GM23338 (cell line): ENCODE data around the gene PAPPA2. TPM values are rescaled to one million over a fixed set of nuclear protein-coding genes. Genes with fewer than 3 reads are reported as not detected.
"Not testable (repeated sequence)": the region's sequence is repeated elsewhere in the genome, so short reads cannot be mapped to it uniquely, and the experiment has no call there.

Experiments
- ATAC-seq: fragments of 200-7000 bp; cut with Tn5 transposase; 3 replicates; pipeline ENCODE4 v1.9.1; 2020
- DNase-seq: peaks from one replicate; pipeline ENCODE4 v3.0.0-alpha.2; 2015; ENCODE audit warnings: low spot score
- H2AFZ ChIP-seq: fragments of 200-600 bp; sonication (generic); 2 replicates; pipeline ENCODE4 v1.8.0; 2016; ENCODE audit warnings: antibody characterized with exemption, mild to moderate bottlenecking, moderate library complexity
- H3F3A ChIP-seq: fragments of 200-600 bp; sonication (generic); replicated peaks from 2 replicates; pipeline ENCODE4 v1.8.0; 2017; ENCODE audit warnings: antibody characterized with exemption, mixed run types, low read depth
- H3K27ac ChIP-seq: fragments of 200-600 bp; sonication (generic); 2 replicates; pipeline ENCODE4 v1.6.1; 2016; ENCODE audit warnings: low read depth
- H3K27me3 ChIP-seq: fragments of 200-600 bp; sonication (generic); 2 replicates; pipeline ENCODE4 v1.8.0; 2016; ENCODE audit warnings: mild to moderate bottlenecking, mixed run types, moderate library complexity; ENCODE audit not compliant: insufficient read depth
- H3K36me3 ChIP-seq: fragments of 200-600 bp; sonication (generic); 2 replicates; pipeline ENCODE4 v1.8.0; 2016; ENCODE audit warnings: mild to moderate bottlenecking; ENCODE audit not compliant: insufficient read depth
- H3K4me1 ChIP-seq: fragments of 200-600 bp; sonication (generic); 2 replicates; pipeline ENCODE4 v1.8.0; 2016; ENCODE audit warnings: mild to moderate bottlenecking, moderate library complexity; ENCODE audit not compliant: insufficient read depth
- H3K4me2 ChIP-seq: fragments of 200-600 bp; sonication (generic); 2 replicates; pipeline ENCODE4 v1.7.1; 2017; ENCODE audit warnings: mixed run types
- H3K4me3 ChIP-seq: fragments of 200-600 bp; sonication (generic); 2 replicates; pipeline ENCODE4 v1.6.1; 2016; ENCODE audit warnings: mixed run types
- H3K79me2 ChIP-seq: fragments of 200-600 bp; sonication (generic); replicated peaks from 2 replicates; pipeline ENCODE4 v1.8.0; 2017; ENCODE audit warnings: mild to moderate bottlenecking; ENCODE audit not compliant: insufficient read depth
- H3K9me2 ChIP-seq: fragments of 200-600 bp; sonication (generic); 2 replicates; pipeline ENCODE4 v1.8.0; 2017; ENCODE audit not compliant: insufficient read depth
- H4K20me1 ChIP-seq: fragments of 200-600 bp; sonication (generic); replicated peaks from 2 replicates; pipeline ENCODE4 v1.8.0; 2017; ENCODE audit warnings: mild to moderate bottlenecking; ENCODE audit not compliant: insufficient read depth
- H3K27ac Mint-ChIP-seq: 2 replicates; pipeline ENCODE4 v1.8.0; 2020; ENCODE audit warnings: inconsistent platforms, mild to moderate bottlenecking, moderate library complexity, mixed read lengths
- H3K27me3 Mint-ChIP-seq: 3 replicates; pipeline ENCODE4 v1.8.0; 2022; ENCODE audit warnings: low read depth, mild to moderate bottlenecking, moderate library complexity, mixed read lengths, inconsistent platforms; ENCODE audit not compliant: insufficient read depth, poor library complexity
- H3K36me3 Mint-ChIP-seq: 3 replicates; pipeline ENCODE4 v1.8.0; 2021; ENCODE audit warnings: low read depth, mild to moderate bottlenecking, inconsistent platforms, moderate library complexity, mixed read lengths
- H3K4me1 Mint-ChIP-seq: 3 replicates; pipeline ENCODE4 v1.8.0; 2020; ENCODE audit warnings: mild to moderate bottlenecking, inconsistent platforms, mixed read lengths
- H3K4me3 Mint-ChIP-seq: 3 replicates; pipeline ENCODE4 v1.8.0; 2021; ENCODE audit warnings: moderate library complexity, mild to moderate bottlenecking, inconsistent platforms, mixed read lengths
- H3K9me3 Mint-ChIP-seq: 3 replicates; pipeline ENCODE4 v1.8.0; 2020; ENCODE audit warnings: moderate library complexity, mild to moderate bottlenecking, inconsistent platforms, mixed read lengths
- EZH2 ChIP-seq: fragments of 200-600 bp; sonication (generic); IDR thresholded peaks from one replicate; pipeline ENCODE4 v1.8.0; 2017; ENCODE audit warnings: antibody characterized with exemption, mild to moderate bottlenecking, low read depth; ENCODE audit not compliant: unreplicated experiment
- JUNB ChIP-seq: IDR thresholded peaks from one replicate; pipeline ENCODE4 v1.6.1; 2016; ENCODE audit warnings: antibody characterized with exemption; ENCODE audit not compliant: unreplicated experiment
- NANOG ChIP-seq: IDR thresholded peaks from 2 replicates; pipeline ENCODE4 v1.6.1; 2016; ENCODE audit warnings: antibody characterized with exemption, borderline replicate concordance
- POLR2AphosphoS5 ChIP-seq: IDR thresholded peaks from 2 replicates; pipeline ENCODE4 v1.6.1; 2016; ENCODE audit warnings: antibody characterized with exemption, low read depth
- STAT1 ChIP-seq: IDR thresholded peaks from one replicate; pipeline ENCODE4 v1.6.1; 2016; ENCODE audit warnings: antibody characterized with exemption; ENCODE audit not compliant: unreplicated experiment
- ZNF114 ChIP-seq: fragments of 250-450 bp; sonication (Bioruptor Pico); IDR thresholded peaks from 2 replicates; pipeline ENCODE4 v1.5.0; 2020; ENCODE audit warnings: mild to moderate bottlenecking, moderate library complexity
- ZNF331 ChIP-seq: fragments of 250-450 bp; sonication (Bioruptor Pico); IDR thresholded peaks from 2 replicates; pipeline ENCODE4 v1.5.0; 2020; ENCODE audit warnings: low read depth, mild to moderate bottlenecking, moderate library complexity
- polyA plus RNA-seq: library from polyadenylated mRNA; unstranded; fragments of >200 nt; fragmentation: Nextera tagmentation; extraction: Ambion mirVana; gene quantifications from 2 replicates; pipeline ENCODE4 v1.2.1, GENCODE V29; 2016
- total RNA-seq: library from RNA; depleted of rRNA; stranded (reverse); fragments of >200 nt; shearing (Covaris generic); gene quantifications from 2 replicates; pipeline ENCODE4 v1.2.3, GENCODE V29; 2014
- TF ChIP-seq, protein P1 (sequence below), 2 experiments: fragments of 200-600 bp in 1 of 2; sonication (generic) in 1 of 2; conservative IDR thresholded peaks; 2 replicates each; pipeline versions ENCODE4 v1.5.1 to v1.6.1; 2016 to 2017; ENCODE audit warnings: antibody characterized with exemption in 2 of 2, low read depth in 2 of 2, mild to moderate bottlenecking in 2 of 2, moderate library complexity in 1 of 2
- TF ChIP-seq, protein P2 (sequence below): IDR thresholded peaks from one replicate; pipeline ENCODE4 v1.6.1; 2018; ENCODE audit warnings: antibody characterized with exemption; ENCODE audit not compliant: unreplicated experiment

Gene PAPPA2
- total and polyA plus RNA-seq, 2 experiments from 2014 or later = 1.4 to 1.7 TPM

DNA sequence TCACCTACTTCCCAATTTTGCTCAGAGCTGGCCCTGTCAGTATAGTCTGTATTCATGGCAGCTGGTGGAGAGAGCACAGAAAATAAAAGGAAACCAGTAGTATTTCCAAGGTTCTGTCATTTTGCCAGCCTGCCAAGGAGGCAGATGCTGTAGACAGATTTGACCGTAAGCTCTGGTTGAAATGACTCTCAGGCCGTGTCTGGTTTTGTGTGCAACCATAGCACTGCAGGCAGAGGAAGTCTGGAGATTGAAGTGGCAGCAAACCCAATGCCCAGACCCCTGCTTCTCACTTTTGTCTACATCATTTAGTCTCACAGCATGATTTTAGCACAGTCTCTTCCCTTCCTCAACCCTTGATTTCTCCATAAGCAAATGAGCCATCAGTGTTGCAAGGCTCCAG lies 291.7 kb downstream of the PAPPA2 start:
- H3K4me2 ChIP-seq = no peak overlapping the region

DNA sequence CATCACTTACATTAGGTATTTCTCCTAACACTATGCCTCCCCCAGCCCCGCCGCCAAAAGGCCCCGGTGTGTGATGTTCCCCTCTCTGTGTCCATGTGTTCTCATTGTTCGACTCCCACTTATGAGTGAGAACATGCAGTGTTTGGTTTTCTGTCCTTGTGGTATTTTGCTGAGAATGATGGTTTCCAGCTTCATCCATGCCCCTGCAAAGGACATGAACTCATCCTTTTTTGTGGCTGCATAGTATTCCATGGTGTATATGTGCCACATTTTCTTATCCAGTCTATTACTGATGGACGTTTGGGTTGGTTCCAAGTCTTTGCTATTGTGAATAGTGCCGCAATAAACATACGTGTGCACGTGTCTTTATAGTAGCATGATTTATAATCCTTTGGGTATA lies 293.8 kb downstream of the PAPPA2 start:
- H3K9me2 ChIP-seq, H3K27me3 Mint-ChIP-seq, H3K27me3 ChIP-seq, H3K4me2 ChIP-seq, H3K4me3 Mint-ChIP-seq, H3K79me2 ChIP-seq, H3K9me3 Mint-ChIP-seq, H3K36me3 ChIP-seq, H3K4me1 ChIP-seq, H3K4me1 Mint-ChIP-seq, ATAC-seq, H3K36me3 Mint-ChIP-seq, H3F3A ChIP-seq, H3K27ac Mint-ChIP-seq, H4K20me1 ChIP-seq, DNase-seq, H3K27ac ChIP-seq, H3K4me3 ChIP-seq, H2AFZ ChIP-seq: not testable (repeated sequence)

More for the DNA sequence above, 291.7 kb downstream of the PAPPA2 start:
- Histone ChIP-seq H3K4me3 (no peak overlapping the region), H2AFZ (0 out of 2 replicates have a peak overlapping the region, but pooled peaks have one; percentile 43), H3K4me1 (no peaks in the 10 kb centered on the region), H3K27me3 (no peaks in the 10 kb centered on the region), H3K27ac (no peak overlapping the region), H4K20me1 (no peaks in the 10 kb centered on the region), H3K9me2 (peaks cover 7% of the 10 kb centered on the region; the same call in 1 of the 2 replicates), H3K36me3 (no peaks in the 10 kb centered on the region), H3F3A (no peaks in the 10 kb centered on the region), H3K79me2 (no peaks in the 10 kb centered on the region)
- Mint-ChIP-seq H3K27me3 (no peaks in the 10 kb centered on the region), H3K4me3 (no peak overlapping the region), H3K36me3 (no peaks in the 10 kb centered on the region), H3K9me3 (no peaks in the 10 kb centered on the region), H3K27ac (no peak overlapping the region), H3K4me1 (peaks cover 4% of the 10 kb centered on the region; the same call in 1 of the 3 replicates)
- no peak for DNase-seq
- no peak for TF ChIP-seq ZNF331 (CRISPR knock-in tag)
- TF ChIP-seq, protein P1, sequence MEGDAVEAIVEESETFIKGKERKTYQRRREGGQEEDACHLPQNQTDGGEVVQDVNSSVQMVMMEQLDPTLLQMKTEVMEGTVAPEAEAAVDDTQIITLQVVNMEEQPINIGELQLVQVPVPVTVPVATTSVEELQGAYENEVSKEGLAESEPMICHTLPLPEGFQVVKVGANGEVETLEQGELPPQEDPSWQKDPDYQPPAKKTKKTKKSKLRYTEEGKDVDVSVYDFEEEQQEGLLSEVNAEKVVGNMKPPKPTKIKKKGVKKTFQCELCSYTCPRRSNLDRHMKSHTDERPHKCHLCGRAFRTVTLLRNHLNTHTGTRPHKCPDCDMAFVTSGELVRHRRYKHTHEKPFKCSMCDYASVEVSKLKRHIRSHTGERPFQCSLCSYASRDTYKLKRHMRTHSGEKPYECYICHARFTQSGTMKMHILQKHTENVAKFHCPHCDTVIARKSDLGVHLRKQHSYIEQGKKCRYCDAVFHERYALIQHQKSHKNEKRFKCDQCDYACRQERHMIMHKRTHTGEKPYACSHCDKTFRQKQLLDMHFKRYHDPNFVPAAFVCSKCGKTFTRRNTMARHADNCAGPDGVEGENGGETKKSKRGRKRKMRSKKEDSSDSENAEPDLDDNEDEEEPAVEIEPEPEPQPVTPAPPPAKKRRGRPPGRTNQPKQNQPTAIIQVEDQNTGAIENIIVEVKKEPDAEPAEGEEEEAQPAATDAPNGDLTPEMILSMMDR (conservative IDR thresholded peaks at IDR 0.05; ENCODE audit: low read depth in 2 of 2) = no peak
- no peak for TF ChIP-seq JUNB
- TF ChIP-seq NANOG = no peak
- TF ChIP-seq POLR2AphosphoS5 = no peak
- no peak for TF ChIP-seq EZH2
- TF ChIP-seq ZNF114 (CRISPR knock-in tag) = no peak
- no peak for ATAC-seq

DNA sequence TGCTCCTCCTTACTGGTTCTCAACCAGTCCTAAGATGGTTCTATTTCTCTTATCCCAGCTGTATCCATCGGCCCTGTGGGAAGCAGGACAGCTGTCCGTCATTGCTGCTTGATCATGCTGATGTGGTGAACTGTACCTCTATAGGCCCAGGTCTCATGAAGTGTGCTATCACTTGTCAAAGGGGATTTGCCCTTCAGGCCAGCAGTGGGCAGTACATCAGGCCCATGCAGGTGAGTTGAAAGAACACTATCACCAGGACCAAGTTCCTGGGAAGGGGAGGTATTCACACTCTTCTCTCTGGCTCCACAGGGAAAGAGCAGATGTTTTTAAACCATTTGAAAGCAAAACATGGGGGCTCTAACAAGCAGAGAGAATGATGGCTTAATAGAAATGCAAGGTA lies 302.6 kb downstream of the PAPPA2 start:
- Mint-ChIP-seq H3K27ac (no peak overlapping the region), H3K9me3 (no peaks in the 10 kb centered on the region), H3K4me1 (no peaks in the 10 kb centered on the region), H3K4me3 (no peak overlapping the region), H3K27me3 (peaks cover 4% of the 10 kb centered on the region), H3K36me3 (no peaks in the 10 kb centered on the region)
- no peaks in the 10 kb centered on the region for H3K79me2 ChIP-seq
- ATAC-seq (peak; percentile 78), DNase-seq (peak; percentile 21)
- no peak overlapping the region for H3K4me2 ChIP-seq
- H3K27me3 ChIP-seq = no peaks in the 10 kb centered on the region
- H3K9me2 ChIP-seq = no peaks in the 10 kb centered on the region
- H3K4me1 ChIP-seq = no peaks in the 10 kb centered on the region
- H3K27ac ChIP-seq = no peak overlapping the region
- H3K36me3 ChIP-seq = no peaks in the 10 kb centered on the region
- H2AFZ ChIP-seq = no peak overlapping the region
- no peaks in the 10 kb centered on the region for H4K20me1 ChIP-seq
- no peak overlapping the region for H3K4me3 ChIP-seq
- no peaks in the 10 kb centered on the region for H3F3A ChIP-seq
- TF ChIP-seq, protein P2, sequence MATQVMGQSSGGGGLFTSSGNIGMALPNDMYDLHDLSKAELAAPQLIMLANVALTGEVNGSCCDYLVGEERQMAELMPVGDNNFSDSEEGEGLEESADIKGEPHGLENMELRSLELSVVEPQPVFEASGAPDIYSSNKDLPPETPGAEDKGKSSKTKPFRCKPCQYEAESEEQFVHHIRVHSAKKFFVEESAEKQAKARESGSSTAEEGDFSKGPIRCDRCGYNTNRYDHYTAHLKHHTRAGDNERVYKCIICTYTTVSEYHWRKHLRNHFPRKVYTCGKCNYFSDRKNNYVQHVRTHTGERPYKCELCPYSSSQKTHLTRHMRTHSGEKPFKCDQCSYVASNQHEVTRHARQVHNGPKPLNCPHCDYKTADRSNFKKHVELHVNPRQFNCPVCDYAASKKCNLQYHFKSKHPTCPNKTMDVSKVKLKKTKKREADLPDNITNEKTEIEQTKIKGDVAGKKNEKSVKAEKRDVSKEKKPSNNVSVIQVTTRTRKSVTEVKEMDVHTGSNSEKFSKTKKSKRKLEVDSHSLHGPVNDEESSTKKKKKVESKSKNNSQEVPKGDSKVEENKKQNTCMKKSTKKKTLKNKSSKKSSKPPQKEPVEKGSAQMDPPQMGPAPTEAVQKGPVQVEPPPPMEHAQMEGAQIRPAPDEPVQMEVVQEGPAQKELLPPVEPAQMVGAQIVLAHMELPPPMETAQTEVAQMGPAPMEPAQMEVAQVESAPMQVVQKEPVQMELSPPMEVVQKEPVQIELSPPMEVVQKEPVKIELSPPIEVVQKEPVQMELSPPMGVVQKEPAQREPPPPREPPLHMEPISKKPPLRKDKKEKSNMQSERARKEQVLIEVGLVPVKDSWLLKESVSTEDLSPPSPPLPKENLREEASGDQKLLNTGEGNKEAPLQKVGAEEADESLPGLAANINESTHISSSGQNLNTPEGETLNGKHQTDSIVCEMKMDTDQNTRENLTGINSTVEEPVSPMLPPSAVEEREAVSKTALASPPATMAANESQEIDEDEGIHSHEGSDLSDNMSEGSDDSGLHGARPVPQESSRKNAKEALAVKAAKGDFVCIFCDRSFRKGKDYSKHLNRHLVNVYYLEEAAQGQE = no peak
- TF ChIP-seq STAT1 = no peak
- TF ChIP-seq, protein P1 (conservative IDR thresholded peaks at IDR 0.05; ENCODE audit: low read depth in 2 of 2) = peak; percentile 42 to 61
